ENCODE data around the gene CPAMD8.

DNA sequence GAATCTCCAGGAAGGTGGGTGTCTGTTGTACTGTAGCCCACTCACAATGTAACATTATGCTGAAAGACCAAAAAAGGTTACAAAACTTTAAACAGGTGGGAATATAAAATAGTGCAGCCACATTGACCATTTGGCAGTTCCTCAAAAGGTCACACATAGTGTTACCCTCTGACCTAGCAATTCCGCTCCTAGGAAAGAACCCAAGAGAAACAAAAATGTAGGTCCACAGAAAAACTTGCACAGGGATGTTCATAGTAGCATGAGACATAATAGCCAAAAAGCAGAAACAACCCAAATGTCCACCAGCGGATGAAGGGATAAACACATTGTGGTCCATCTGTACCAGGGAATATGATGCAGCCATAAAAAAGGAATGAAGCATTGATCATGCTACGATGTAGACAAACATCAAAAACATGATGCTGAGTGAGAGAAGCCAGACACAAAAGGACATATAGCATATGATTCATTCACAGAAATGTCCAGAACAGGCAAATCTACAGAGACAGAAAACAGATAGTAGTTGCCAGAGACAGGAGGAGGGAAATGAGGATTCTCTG, 27.9 kb downstream of the CPAMD8 start:
- TF ChIP-seq, protein P1, sequence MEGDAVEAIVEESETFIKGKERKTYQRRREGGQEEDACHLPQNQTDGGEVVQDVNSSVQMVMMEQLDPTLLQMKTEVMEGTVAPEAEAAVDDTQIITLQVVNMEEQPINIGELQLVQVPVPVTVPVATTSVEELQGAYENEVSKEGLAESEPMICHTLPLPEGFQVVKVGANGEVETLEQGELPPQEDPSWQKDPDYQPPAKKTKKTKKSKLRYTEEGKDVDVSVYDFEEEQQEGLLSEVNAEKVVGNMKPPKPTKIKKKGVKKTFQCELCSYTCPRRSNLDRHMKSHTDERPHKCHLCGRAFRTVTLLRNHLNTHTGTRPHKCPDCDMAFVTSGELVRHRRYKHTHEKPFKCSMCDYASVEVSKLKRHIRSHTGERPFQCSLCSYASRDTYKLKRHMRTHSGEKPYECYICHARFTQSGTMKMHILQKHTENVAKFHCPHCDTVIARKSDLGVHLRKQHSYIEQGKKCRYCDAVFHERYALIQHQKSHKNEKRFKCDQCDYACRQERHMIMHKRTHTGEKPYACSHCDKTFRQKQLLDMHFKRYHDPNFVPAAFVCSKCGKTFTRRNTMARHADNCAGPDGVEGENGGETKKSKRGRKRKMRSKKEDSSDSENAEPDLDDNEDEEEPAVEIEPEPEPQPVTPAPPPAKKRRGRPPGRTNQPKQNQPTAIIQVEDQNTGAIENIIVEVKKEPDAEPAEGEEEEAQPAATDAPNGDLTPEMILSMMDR (conservative IDR thresholded peaks at IDR 0.05; ENCODE audit: low read depth, low read length) = no peak
- TF ChIP-seq EZH2 (IDR thresholded peaks at IDR 0.05; ENCODE audit: low read length, unreplicated experiment) = no peak
- no peak for TF ChIP-seq EZH2phosphoT487 (IDR thresholded peaks at IDR 0.05; ENCODE audit: borderline replicate concordance, low read length)

Measured in PC-3 (cell line).